ENCODE measurements around the gene CHN2. TPM values are rescaled to one million over a fixed set of nuclear protein-coding genes. Genes with fewer than 3 reads are reported as not detected.

Gene CHN2
- total RNA-seq, 1 donor from 2014 or later: 14.2 TPM

DNA sequence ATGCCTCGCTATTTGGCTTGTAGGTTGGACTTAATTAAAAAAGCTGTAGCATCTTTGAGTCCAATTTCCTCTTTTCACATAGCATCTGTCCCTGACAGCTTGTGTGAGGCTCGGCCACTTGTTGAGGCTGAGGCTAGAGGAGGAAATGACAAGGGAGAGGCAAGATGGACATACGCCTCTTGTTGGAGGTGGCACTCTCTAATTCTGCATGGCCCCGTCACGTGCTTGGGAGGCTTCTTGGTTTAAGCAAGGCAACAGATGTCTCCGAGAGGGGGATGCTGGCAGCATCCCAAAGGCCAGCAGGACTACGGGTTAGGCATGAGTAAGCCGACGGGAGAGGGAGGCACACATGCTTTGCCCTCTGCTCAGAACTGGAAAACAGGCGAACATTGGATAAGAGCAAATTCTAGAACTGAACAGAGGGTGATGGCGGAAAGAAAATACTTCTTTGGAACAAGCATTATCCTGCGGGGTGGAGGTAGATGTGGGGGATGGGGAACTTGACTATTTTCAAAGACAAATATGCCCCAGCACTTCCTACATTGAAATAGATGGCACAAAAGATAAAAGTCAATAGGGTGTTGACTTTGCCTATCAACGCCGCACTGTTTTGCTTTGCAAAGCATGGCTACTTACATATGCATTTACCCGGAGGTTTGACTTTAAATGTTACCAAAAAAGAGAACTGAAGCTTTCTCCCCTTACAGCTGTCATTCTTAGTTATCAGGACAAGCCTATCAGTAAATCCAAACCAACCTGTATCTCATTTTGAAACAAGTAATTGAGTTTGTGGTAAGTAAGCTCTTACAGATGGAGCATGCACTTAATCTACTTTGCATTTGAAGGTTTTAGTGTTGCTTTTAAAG lies 94.8 kb downstream of the CHN2 start:
- Histone ChIP-seq H3K4me3 (no peak overlapping the region), H3K27me3 (ENCODE audit: low read depth) (no peaks in the 10 kb centered on the region), H3K27ac (no peak overlapping the region), H3K4me1 (no peaks in the 10 kb centered on the region), H3K36me3 (no peaks in the 10 kb centered on the region), H3K9me3 (no peaks in the 10 kb centered on the region)
- intact Hi-C loops (cut with DNase I): no loop called here
- ATAC-seq (no peak), DNase-seq (no peak)
- TF ChIP-seq, protein P1, sequence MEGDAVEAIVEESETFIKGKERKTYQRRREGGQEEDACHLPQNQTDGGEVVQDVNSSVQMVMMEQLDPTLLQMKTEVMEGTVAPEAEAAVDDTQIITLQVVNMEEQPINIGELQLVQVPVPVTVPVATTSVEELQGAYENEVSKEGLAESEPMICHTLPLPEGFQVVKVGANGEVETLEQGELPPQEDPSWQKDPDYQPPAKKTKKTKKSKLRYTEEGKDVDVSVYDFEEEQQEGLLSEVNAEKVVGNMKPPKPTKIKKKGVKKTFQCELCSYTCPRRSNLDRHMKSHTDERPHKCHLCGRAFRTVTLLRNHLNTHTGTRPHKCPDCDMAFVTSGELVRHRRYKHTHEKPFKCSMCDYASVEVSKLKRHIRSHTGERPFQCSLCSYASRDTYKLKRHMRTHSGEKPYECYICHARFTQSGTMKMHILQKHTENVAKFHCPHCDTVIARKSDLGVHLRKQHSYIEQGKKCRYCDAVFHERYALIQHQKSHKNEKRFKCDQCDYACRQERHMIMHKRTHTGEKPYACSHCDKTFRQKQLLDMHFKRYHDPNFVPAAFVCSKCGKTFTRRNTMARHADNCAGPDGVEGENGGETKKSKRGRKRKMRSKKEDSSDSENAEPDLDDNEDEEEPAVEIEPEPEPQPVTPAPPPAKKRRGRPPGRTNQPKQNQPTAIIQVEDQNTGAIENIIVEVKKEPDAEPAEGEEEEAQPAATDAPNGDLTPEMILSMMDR (IDR thresholded peaks at IDR 0.05): no peak

DNA sequence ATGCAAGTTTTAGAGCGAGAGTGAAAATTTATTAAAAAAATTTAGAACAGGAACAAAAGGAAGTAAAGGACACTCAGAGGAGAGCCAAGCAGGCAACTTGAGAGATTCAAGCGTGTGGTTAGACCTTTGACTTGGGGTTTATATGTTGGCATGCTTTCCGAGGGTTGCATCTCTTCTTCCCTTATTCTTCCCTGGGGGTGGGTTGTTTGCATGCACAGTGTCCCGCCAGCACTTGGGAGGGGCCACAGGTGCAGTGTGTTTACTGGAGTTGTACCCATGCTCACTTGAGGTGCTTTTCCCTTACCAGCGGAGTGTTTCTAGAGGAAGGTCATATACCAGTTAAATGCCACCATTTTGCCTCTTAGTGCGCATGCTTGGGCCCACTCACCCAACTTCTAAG lies 96.3 kb downstream of the CHN2 start:
- Histone ChIP-seq H3K36me3 (no peaks in the 10 kb centered on the region), H3K9me3 (no peaks in the 10 kb centered on the region), H3K4me1 (no peaks in the 10 kb centered on the region), H3K4me3 (no peak overlapping the region), H3K27ac (no peak overlapping the region), H3K27me3 (ENCODE audit: low read depth) (no peaks in the 10 kb centered on the region)
- ATAC-seq (no peak), DNase-seq (no peak)
- intact Hi-C loops (cut with DNase I): no loop called here
- TF ChIP-seq, protein P1 (IDR thresholded peaks at IDR 0.05): no peak

DNA sequence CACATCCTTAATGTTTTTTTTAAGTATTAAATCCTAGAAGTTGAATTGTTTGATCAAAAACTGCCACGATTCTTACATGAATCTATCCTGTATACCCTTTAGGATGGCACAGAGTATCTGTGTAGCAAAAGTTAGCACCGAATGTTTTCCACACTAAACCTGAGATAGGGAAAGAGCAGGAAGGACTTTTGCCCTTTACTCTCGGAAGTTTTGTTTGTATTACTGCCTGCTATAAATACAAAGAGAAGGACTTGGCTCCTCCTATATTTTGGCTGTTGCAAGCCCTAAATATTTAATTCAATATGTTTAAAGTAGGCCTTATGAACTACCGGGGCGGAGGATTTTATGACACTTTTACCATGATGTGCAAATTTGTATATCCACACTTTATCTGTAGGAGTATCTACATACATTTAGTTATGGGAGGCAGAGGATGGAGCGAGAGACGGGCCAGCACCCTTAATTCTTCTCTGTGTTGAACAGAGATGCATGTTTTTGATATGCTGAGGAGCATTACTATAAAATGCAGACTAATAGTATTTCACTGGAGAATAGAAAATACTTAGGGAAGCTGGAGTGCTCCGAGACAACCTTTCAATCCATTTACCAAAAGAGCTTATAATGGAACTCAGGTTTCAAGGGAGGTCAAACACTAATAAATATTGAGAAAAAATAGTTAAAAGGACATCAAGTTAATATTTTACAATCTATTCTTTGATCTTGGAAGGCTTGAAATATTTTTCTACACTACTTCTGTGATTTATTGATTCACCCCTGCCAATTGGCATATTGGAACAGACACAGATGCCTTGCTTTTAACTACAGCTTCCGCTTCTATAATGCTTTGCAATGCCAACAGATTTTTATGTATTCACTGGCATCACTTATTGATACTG lies 97.4 kb downstream of the CHN2 start:
- DNase-seq (no peak), ATAC-seq (no peak)
- no peaks in the 10 kb centered on the region for H3K36me3 ChIP-seq
- TF ChIP-seq, protein P1 (IDR thresholded peaks at IDR 0.05): no peak
- intact Hi-C loops (cut with DNase I): no loop called here
- no peak overlapping the region for H3K27ac ChIP-seq
- no peaks in the 10 kb centered on the region for H3K27me3 ChIP-seq (ENCODE audit: low read depth)
- H3K4me3 ChIP-seq: no peak overlapping the region
- H3K4me1 ChIP-seq: no peaks in the 10 kb centered on the region
- no peaks in the 10 kb centered on the region for H3K9me3 ChIP-seq

DNA sequence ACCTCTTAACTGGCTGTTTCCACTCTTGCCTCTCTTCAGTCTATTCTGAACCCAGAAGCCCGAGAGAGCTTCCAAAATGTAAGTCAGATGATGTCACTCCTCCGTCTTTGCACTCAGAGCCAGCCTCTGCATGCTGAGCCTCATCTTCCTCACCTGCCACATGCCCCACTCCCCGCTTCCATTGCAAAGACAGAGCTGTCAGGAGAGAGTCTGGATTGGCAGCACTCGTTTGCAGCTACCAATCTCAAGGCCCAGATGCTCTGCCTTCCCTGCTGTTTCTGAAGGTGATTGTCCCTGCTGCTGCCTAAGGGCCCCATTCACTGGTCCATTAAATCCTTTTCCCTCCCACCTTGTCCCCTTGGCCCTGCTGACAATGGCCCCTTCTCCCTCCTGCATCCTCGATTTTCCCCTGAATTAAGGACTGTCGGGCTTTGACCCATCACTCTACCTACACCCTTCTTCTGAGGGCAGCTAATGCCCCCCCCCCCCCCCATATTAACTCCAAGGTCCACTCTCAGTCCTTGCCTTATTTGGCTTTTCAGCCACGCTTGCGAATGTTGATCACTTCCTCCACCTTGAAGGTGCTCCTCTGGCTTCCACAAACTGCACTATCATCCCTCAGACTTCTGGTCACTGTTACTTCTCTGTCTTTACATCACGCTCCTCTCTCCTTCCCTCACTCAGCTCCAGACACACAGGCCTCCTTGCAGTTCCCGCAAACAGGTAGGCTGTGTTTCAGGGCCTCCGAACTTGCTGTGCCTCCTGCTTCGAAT lies 98.5 kb downstream of the CHN2 start:
- intact Hi-C loops (cut with DNase I): no loop called here
- H3K4me3 ChIP-seq: no peak overlapping the region
- no peak for DNase-seq
- TF ChIP-seq, protein P1 (IDR thresholded peaks at IDR 0.05): no peak
- H3K4me1 ChIP-seq: no peaks in the 10 kb centered on the region
- no peaks in the 10 kb centered on the region for H3K27me3 ChIP-seq (ENCODE audit: low read depth)
- no peaks in the 10 kb centered on the region for H3K9me3 ChIP-seq
- no peak overlapping the region for H3K27ac ChIP-seq
- no peaks in the 10 kb centered on the region for H3K36me3 ChIP-seq
- no peak for ATAC-seq

DNA sequence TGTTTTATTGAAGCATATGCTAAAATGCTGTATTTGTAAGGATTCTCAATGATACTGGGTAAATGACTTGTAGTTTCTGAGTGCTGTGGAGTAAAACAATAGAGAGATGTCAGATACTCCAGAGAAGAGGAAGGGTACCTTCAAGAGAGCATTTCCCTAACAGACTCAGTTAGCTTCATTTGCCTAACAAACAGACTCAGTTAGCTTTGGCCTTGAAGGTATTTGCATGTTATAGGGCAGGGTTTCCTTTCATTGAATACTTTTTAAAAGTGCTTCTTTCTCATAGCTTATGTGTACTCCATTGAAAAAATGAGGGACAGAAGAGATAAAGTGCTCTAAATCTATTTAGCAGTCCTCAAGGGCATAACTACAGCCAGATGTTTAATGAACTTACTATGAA lies 101.8 kb downstream of the CHN2 start:
- H3K9me3 ChIP-seq: no peaks in the 10 kb centered on the region
- intact Hi-C loops (cut with DNase I): no loop called here
- H3K27me3 ChIP-seq (ENCODE audit: low read depth): no peaks in the 10 kb centered on the region
- H3K36me3 ChIP-seq: no peaks in the 10 kb centered on the region
- no peaks in the 10 kb centered on the region for H3K4me1 ChIP-seq
- ATAC-seq (no peak), DNase-seq (no peak)
- no peak overlapping the region for H3K27ac ChIP-seq
- TF ChIP-seq, protein P1 (IDR thresholded peaks at IDR 0.05): no peak
- no peak overlapping the region for H3K4me3 ChIP-seq
